Adrenal gland (tissue), 12 donors: ENCODE results near the gene ORAI3. TPM values are rescaled to one million over a fixed set of nuclear protein-coding genes. Genes with fewer than 3 reads are reported as not detected.

Experiments
- DNase-seq, 7 donors: peaks; one replicate each; pipeline ENCODE4 v3.0.0-alpha.2; 2019 to 2020
- H3K27ac ChIP-seq, 5 donors: fragments of 200-600 bp; sonication (generic) in 4 of 5; 1 replicate in 3 of 5; 2 replicates in 2 of 5; pipeline versions ENCODE4 v1.5.1 to v1.8.0; 2016 to 2020; ENCODE audit warnings: mild to moderate bottlenecking in 1 of 5
- H3K27me3 ChIP-seq: fragments of 200-600 bp; 2 replicates; pipeline ENCODE4 v1.8.0; 2021
- H3K36me3 ChIP-seq, 2 donors: fragments of 200-600 bp; replicated peaks in 1 of 2; 1 replicate in 1 of 2; 2 replicates in 1 of 2; pipeline versions ENCODE4 v1.5.1 to v1.8.0; 2018 to 2022
- H3K4me1 ChIP-seq, 2 donors: fragments of 200-600 bp; replicated peaks in 1 of 2; 1 replicate in 1 of 2; 2 replicates in 1 of 2; pipeline versions ENCODE4 v1.5.1 to v1.8.0; 2018 to 2021
- H3K4me3 ChIP-seq, 4 donors: fragments of 200-600 bp; sonication (generic) in 3 of 4; one replicate each; pipeline ENCODE4 v1.5.1; 2016 to 2018
- H3K9me3 ChIP-seq, 3 donors: fragments of 200-600 bp; sonication (generic) in 1 of 3; replicated peaks in 1 of 3; 1 replicate in 2 of 3; 2 replicates in 1 of 3; pipeline versions ENCODE4 v1.5.1 to v1.8.0; 2016 to 2021
- POLR2A ChIP-seq, 2 donors: fragments of 450-650 bp; IDR thresholded peaks; one replicate each; pipeline ENCODE4 v1.6.1; 2017; ENCODE audit warnings: antibody characterized with exemption in 2 of 2, mild to moderate bottlenecking in 2 of 2, moderate library complexity in 1 of 2
- WGBS, 4 donors: extraction: QIAGEN DNeasy Blood & Tissue Kit in 2 of 4; methylation state at CpG; one replicate each; pipeline versions ENCODE4 v1.1.5 to v1.1.7; 2013 to 2017; 5-methylcytosine and 5-hydroxymethylcytosine counted together
- intact Hi-C, 2 donors: fragments of 100-400 bp; cut with DNase I; formaldehyde crosslinking; loops; one replicate each; pipeline versions ENCODE4 v1.14.1 to v1.15.0; 2022 to 2023
- polyA plus RNA-seq, 3 donors: library from polyadenylated mRNA; stranded (reverse); fragments of 200-250 nt in 2 of 3; fragments of 350-450 nt in 1 of 3; fragmentation: Illumina TruSeq in 1 of 3; extraction: RNeasy Lipid Tissue Mini Kit (QIAGEN cat#74804) in 1 of 3; gene quantifications; one replicate each; pipeline ENCODE4 v1.2.3, GENCODE V29; 2013 to 2014
- total RNA-seq, 9 donors: library from RNA; depleted of rRNA in 4 of 9; stranded (reverse); fragments of >200 nt in 4 of 9; fragments of 120-200 nt in 1 of 9; fragmentation: NEBNext Ultra II Directional in 1 of 9; extraction: Animal tissue kit (Norgen Biotek cat#: 25700) in 1 of 9; gene quantifications; one replicate each; pipeline versions ENCODE4 v1.1.0 to v1.2.4, GENCODE V29; 2013 to 2023
- TF ChIP-seq, protein P1 (sequence below), 6 experiments: fragments of 450-650 bp in 4 of 6; fragments of 200-600 bp in 2 of 6; sonication (generic) in 1 of 6; IDR thresholded peaks; 1 replicate in 5 of 6; 2 replicates in 1 of 6; pipeline versions ENCODE4 v1.5.1 to v1.8.0; 2016 to 2021; ENCODE audit warnings: antibody characterized with exemption in 6 of 6, mild to moderate bottlenecking in 2 of 6, moderate library complexity in 1 of 6
- donor health status: healthy with polysubstance abuse.
- donor health status: Bipolar disorder and iron deficiency.
- donor health status: DM: yes; HTN: yes; CAD: no.
- donor health status: DM: no; HTN: no; CAD: no.
- donor health status: DM: no; HTN: no; CAD: no.
- donor health status: DM: yes; HTN: yes; CAD: no.

The ORAI3 gene
- total and polyA plus RNA-seq, 12 donors, result 19.5 to 101 (median 57.0) TPM

DNA sequence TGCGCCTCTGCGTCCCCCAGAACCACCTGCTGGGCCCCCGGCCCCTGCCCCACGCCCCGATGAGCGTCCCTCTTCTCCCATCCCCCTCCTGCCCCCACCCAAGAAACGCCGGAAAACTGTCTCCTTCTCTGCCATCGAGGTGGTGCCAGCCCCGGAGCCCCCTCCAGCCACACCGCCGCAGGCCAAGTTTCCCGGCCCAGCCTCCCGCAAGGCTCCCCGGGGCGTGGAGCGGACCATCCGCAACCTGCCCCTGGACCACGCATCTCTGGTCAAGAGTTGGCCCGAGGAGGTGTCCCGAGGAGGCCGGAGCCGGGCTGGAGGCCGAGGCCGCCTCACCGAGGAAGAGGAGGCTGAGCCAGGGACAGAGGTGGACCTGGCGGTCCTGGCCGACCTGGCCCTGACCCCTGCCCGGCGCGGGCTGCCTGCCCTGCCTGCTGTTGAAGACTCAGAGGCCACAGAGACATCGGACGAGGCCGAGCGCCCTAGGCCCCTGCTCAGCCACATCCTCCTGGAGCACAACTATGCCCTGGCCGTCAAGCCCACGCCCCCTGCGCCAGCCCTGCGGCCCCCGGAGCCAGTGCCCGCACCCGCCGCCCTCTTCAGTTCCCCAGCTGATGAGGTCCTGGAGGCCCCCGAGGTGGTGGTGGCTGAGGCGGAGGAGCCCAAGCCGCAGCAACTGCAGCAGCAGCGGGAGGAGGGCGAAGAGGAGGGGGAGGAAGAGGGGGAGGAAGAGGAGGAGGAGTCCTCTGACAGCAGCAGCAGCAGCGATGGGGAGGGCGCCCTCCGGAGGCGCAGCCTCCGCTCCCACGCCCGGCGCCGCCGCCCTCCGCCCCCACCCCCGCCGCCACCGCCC lies 30.5 kb downstream of the ORAI3 start:
- Histone ChIP-seq H3K27me3 (no peaks in the 10 kb centered on the region), H3K9me3 (no peaks in the 10 kb centered on the region), H3K4me1 (no peaks in the 10 kb centered on the region), H3K36me3 (peaks cover 0 to 91% of the 10 kb centered on the region in 2 donors), H3K27ac (no peak overlapping the region), H3K4me3 (no peak overlapping the region)
- no peak for DNase-seq
- 87 to 91% (median 88%) methylated on average over 18 to 62 of the region's 62 CpGs for WGBS, 4 donors
- intact Hi-C loops, result loop anchor here (5.0 to 10.0 kb wide), 7 partner anchors 55 to 885 kb away; partner anchors contain the start of genes ZNF843 (in 2 of the 2), FBXL19 (in 1 of the 2) and PYCARD (in 1 of the 2)
- TF ChIP-seq, protein P1, sequence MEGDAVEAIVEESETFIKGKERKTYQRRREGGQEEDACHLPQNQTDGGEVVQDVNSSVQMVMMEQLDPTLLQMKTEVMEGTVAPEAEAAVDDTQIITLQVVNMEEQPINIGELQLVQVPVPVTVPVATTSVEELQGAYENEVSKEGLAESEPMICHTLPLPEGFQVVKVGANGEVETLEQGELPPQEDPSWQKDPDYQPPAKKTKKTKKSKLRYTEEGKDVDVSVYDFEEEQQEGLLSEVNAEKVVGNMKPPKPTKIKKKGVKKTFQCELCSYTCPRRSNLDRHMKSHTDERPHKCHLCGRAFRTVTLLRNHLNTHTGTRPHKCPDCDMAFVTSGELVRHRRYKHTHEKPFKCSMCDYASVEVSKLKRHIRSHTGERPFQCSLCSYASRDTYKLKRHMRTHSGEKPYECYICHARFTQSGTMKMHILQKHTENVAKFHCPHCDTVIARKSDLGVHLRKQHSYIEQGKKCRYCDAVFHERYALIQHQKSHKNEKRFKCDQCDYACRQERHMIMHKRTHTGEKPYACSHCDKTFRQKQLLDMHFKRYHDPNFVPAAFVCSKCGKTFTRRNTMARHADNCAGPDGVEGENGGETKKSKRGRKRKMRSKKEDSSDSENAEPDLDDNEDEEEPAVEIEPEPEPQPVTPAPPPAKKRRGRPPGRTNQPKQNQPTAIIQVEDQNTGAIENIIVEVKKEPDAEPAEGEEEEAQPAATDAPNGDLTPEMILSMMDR (IDR thresholded peaks at IDR 0.05), result no peak
- no peak for TF ChIP-seq POLR2A (IDR thresholded peaks at IDR 0.05)

GRCh38 chr16:30980023-30980371 lies 31.1 kb downstream of the ORAI3 start:
- WGBS, 4 donors, result 91 to 96% (median 94%) methylated on average over 15 of the region's 15 CpGs
- peaks cover 0 to under 1% of the 10 kb centered on the region in 2 donors for H3K4me1 ChIP-seq
- peaks cover 0 to 91% of the 10 kb centered on the region in 2 donors for H3K36me3 ChIP-seq
- no peak overlapping the region for H3K4me3 ChIP-seq
- no peak overlapping the region for H3K27ac ChIP-seq
- no peak for DNase-seq
- no peaks in the 10 kb centered on the region for H3K27me3 ChIP-seq
- no peak for TF ChIP-seq POLR2A (IDR thresholded peaks at IDR 0.05)
- TF ChIP-seq, protein P1 (IDR thresholded peaks at IDR 0.05), result no peak
- intact Hi-C loops, result loop anchor here (5.0 to 10.0 kb wide), 7 partner anchors 55 to 885 kb away; partner anchors contain the start of genes ZNF843 (in 2 of the 2), FBXL19 (in 1 of the 2) and PYCARD (in 1 of the 2)
- no peaks in the 10 kb centered on the region for H3K9me3 ChIP-seq

DNA sequence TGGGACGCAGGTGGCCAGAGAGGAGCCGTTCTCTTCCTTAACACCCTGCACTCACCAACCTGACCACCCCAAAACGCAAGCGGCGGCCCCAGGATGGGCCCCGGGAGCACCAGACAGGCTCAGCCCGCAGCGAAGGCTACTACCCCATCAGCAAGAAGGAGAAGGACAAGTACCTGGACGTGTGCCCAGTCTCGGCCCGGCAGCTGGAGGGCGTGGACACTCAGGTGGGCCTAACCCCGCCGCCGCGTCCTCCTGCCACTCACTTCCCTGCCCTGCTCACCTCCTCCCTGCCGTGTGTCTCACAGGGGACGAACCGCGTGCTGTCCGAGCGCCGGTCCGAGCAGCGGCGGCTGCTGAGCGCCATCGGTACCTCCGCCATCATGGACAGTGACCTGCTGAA lies 31.6 kb downstream of the ORAI3 start:
- H3K9me3 ChIP-seq, result no peaks in the 10 kb centered on the region
- no peak overlapping the region for H3K27ac ChIP-seq
- DNase-seq, result no peak
- peaks cover 0 to 87% of the 10 kb centered on the region in 2 donors for H3K36me3 ChIP-seq
- intact Hi-C loops, result loop anchor here (5.0 to 10.0 kb wide), 7 partner anchors 56 to 884 kb away; partner anchors contain the start of genes ZNF843 (in 2 of the 2), FBXL19 (in 1 of the 2) and PYCARD (in 1 of the 2)
- no peak overlapping the region for H3K4me3 ChIP-seq
- no peaks in the 10 kb centered on the region for H3K27me3 ChIP-seq
- 85 to 90% (median 87%) methylated on average over 25 to 29 of the region's 29 CpGs for WGBS, 4 donors
- no peak for TF ChIP-seq POLR2A (IDR thresholded peaks at IDR 0.05)
- TF ChIP-seq, protein P1 (IDR thresholded peaks at IDR 0.05), result no peak
- H3K4me1 ChIP-seq, result peaks cover 3 to 5% of the 10 kb centered on the region in 2 donors

DNA sequence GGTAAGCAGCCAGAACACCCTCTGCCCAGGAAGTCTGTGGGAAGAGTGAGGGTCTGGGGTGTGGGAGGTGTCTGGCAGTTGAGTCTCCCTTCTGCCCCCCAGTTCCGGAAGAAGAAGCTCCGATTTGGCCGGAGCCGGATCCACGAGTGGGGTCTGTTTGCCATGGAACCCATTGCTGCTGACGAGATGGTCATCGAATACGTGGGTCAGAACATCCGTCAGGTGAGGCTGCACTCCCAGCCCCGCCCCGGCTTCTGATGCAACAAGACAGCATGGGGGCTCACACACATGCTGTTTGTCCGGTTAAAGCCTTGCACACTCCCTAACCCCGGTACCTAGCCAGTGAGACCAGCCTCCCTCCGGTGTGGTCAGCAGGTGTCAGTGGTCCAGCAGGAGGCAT lies 32.1 kb downstream of the ORAI3 start:
- Histone ChIP-seq H3K27ac (no peak overlapping the region), H3K4me1 (peaks cover 9 to 10% of the 10 kb centered on the region in 2 donors), H3K36me3 (peaks cover 0 to 82% of the 10 kb centered on the region in 2 donors), H3K9me3 (no peaks in the 10 kb centered on the region), H3K27me3 (no peaks in the 10 kb centered on the region), H3K4me3 (no peak overlapping the region)
- intact Hi-C loops, result loop anchor here (5.0 to 10.0 kb wide), 7 partner anchors 56 to 884 kb away; partner anchors contain the start of genes ZNF843 (in 2 of the 2), FBXL19 (in 1 of the 2) and PYCARD (in 1 of the 2)
- no peak for DNase-seq
- 94 to 98% (median 94%) methylated on average over 8 to 14 of the region's 14 CpGs for WGBS, 4 donors
- TF ChIP-seq POLR2A (IDR thresholded peaks at IDR 0.05), result no peak
- TF ChIP-seq, protein P1 (IDR thresholded peaks at IDR 0.05), result no peak
